Measurements from ENCODE around the gene GDPD3. TPM values are rescaled to one million over a fixed set of nuclear protein-coding genes. Genes with fewer than 3 reads are reported as not detected.

Gene GDPD3
- total RNA-seq, 1 donor from 2014 or later: 0.15 TPM

DNA sequence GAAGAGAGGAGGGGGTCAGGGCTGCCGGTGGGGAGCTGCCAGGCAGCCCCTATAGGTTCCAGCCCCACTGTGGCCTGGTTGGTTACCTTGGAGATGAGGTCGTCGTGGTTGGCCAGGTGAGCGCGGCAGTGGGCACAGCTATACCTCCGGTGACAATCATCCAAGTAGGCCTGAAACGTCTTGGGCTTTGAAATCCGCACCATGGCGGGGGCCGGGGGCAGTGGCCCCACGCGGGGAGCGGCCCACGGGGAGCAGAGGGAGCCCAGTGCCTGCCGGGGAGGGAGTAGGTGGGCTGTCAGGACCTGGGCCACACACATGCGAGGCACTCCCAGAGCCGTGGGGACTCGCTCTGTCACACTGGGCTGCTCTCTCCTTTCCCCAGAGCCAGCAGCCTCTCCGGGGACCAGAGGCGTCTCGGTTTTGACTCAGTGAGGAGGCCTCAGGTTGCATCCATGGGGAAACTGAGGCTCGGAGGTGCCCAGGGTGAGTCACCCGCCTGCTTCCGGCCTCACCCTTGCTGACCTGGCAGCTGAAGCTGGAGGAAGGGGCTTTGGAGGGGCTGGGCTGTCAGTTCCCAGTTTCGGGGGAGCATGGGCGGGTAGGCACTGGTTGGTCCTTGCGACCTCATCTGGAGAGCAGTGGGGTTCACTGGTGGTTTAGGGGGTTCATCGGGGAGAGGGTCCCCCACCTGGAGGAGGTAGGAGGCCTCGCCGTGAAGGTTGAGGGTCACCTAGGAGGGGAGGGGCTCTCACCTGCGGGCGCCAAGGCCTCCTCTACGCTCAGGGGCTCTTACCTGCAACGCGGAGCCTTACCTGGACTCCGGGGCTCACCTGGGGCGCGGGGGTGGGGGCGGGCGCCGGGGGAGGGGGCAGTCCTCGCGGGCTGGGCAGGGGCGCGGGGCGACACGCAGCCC lies 17.9 kb downstream of the GDPD3 start:
- DNase-seq (ENCODE audit: low read depth): no peak

GRCh38 chr16:30094541-30095165 lies 18.7 kb downstream of the GDPD3 start:
- DNase-seq (ENCODE audit: low read depth): no peak

DNA sequence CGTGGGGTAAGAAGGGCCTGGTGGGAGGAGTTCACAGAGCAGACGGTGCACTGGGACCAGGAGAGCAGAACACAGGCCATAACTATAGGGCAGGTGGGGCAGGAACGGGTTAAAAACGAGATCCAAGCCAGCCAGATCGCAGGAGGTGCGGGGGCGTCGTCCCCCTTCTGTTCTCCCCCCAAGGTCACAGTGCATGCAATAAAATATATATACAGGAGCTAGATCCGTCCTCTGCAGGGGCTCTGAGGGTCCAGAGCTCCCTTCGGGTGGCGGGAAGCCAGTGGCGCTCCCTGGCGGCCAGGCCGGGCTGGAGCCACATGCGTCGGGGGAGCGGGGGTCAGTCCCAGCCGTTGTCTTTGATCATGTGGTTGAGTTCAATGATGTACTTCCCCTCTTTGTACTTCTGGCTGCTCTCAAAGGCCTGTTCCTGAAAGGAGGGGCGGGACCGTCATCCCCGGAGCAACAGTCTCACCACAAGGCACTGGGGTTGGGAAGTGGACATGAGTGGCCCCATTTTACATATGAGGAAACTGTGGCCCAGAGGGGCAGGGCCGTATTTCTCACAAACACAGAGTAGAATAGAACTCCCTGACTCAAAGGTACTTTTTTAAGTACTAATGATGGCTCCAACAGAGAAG lies 20.8 kb downstream of the GDPD3 start:
- peak; percentile 55 for DNase-seq (ENCODE audit: low read depth)

DNA sequence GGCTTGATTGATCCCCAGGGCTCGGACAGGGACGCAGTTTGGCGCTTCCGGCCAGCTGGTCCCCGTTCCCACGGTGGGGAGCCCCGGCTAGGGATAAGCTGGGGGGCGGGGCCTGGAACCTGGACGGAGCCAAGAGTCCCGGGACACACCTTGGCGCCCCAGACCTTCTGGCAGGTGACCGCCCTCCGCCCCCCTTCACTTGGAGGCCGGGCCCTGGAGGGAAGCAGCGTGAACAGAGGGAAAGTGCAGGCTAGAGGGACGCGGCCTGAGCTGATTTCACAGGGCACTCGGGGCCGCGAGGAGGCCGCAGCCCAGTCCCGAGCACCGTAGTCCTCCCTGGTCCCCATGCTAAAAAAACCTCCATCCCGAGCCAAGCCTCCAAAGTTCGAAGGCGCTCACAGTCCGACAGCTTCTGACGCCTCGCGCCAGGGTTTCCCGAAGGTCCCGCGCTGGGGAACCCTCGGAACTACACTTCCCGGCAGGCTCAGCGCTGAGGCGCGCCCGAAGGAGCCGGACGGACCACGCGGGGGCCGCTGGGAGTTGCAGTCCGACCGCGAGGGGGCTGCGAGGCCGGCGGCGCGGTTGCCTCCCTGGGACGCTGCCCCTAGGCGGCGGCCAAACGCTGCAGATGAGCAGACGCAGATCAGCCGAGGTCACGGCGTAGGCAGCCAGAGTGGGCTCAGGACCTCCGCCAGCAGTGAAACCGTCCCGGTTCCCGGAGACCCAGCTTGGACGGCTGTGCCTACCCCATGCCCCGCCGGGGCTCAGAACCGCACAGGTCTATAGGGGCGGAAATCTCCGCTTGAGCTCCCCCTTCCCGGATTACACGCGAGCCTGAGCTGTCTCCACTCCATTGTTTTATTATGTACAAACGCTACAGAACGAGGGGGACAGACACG lies 21.6 kb downstream of the GDPD3 start, which contains the start of gene TBX6:
Gene TBX6 (minus strand): TSS at position 451 of the 899 bp plus-strand sequence. CDS start 731 bp downstream, outside the sequence.
- peak; percentile 53 for DNase-seq (ENCODE audit: low read depth)

GRCh38 chr16:30090610-30091331 lies 22.6 kb downstream of the GDPD3 start:
- DNase-seq (ENCODE audit: low read depth): no peak

DNA sequence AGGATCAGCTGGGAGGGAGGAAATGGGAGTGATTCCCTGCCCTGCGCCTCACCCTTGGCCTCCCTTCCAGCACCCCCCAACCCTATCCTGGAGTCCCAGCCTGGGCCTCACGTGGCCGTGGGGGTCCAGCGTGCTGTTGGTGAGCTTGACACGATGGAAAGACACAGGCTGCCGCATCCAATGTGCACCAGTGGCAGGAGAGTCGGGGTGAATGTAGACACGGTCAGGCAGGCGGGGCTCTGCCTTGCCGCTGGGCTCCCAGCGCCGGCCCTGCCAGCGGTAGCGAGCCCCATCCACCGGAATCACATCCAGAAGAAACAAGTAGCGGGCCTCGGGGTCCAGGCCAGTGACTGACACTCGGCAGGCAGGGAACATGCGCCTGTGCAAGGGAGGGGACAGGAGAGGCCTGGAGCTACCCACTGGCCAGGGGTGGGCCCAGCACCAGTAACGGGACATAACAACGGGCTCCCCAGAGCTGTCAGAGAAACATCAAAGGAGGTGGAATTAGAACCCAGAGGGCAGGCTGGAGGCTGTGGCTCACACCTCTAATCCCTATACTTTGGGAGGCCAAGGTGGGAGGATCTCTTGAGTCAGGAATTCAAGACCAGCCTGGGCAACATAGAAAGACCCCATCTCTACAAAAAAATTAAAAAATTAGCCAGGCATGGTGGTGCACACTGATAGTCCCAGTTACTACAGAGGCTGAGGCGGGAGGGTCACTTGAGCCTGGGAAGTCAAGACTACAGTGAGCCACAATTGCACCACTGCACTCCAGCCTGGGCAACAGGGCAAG lies 24.3 kb downstream of the GDPD3 start:
- DNase-seq (ENCODE audit: low read depth): no peak

- no peak for DNase-seq (ENCODE audit: low read depth)
These were observed 25.0 kb downstream of the GDPD3 start for GRCh38 chr16:30088237-30088831.

DNA sequence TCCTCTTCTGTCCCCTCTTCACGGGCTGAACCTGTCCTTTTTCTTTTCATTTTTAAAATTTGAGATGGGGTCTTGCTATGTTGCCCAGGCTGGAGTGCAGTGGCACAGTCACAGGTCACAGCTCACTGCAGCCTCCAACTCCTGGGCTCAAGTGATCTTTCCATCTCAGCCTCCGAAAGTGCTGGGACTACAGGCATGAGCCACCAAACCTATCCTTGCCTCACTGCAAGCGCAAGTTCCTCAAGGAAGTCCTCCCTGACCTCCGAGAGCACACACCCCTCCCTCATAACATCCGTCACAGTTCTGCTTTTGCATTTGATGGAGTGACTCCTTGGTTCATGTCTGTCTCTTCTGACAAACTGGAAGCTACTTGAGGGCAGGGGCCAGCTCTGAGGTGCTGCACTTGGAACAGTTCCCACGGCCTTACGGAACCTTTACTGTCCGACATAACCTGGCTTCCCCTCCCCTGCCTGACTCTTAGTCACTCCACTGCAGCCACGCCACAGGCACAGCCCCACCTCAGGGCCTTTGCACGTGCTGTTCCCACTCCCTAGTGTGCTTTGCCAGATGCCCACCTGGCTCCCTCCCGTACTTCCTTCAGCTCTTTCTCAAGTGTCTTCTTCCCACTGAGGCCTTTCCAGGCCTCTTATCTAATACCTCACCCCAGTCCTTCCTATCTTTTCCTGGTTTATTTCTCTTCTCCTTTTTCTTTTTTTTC lies 26.0 kb downstream of the GDPD3 start:
- no peak for DNase-seq (ENCODE audit: low read depth)

DNA sequence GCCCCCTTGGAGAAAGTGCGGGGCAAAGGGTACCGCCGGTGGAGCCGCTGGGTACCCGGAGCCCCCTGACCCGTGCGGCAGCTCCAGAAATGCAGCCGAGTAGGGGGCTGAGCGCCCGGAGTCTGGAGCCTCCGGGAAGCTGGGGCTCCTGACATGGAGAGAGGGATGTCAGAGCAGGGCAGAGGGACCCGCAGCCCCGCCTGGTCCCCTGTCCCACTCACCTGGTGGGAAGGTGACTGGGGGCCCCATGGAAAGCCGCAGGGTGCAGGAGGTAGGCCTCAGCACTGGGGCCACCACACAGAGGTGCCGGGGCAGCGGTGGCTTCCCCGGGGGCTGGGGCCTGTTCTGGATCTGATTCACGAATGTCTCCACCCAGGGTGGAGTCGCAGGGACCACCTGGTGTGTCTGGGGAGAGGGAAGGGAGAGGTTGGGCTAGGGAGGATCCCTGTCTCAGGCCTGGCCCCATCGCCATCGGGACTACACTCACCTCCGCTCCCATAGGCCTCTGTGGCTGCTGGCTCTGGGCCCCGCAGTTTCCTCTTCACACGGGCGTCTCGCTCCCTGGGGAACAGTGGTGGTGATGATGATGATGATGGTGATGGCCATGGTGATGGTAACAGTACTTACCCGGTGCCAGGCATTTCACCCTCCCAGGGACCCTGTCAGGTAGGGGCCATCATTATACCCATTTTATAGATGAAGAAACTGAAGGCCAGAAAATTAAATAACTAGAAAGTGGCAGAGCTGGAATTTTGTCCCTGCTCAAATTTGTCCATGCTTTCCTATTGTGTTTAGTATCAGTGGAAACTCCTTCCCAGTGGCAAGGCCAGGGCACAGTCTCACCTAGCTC lies 26.8 kb downstream of the GDPD3 start:
- DNase-seq (ENCODE audit: low read depth): no peak

- DNase-seq (ENCODE audit: low read depth): no peak
These were observed 27.5 kb downstream of the GDPD3 start for GRCh38 chr16:30085820-30086219.

- DNase-seq (ENCODE audit: low read depth): no peak
These were observed 28.1 kb downstream of the GDPD3 start for GRCh38 chr16:30085247-30085646.

GRCh38 chr16:30084816-30085159 lies 28.5 kb downstream of the GDPD3 start:
- DNase-seq (ENCODE audit: low read depth): no peak

- no peak for DNase-seq (ENCODE audit: low read depth)
These were observed 29.1 kb downstream of the GDPD3 start for GRCh38 chr16:30084096-30084815.

DNA sequence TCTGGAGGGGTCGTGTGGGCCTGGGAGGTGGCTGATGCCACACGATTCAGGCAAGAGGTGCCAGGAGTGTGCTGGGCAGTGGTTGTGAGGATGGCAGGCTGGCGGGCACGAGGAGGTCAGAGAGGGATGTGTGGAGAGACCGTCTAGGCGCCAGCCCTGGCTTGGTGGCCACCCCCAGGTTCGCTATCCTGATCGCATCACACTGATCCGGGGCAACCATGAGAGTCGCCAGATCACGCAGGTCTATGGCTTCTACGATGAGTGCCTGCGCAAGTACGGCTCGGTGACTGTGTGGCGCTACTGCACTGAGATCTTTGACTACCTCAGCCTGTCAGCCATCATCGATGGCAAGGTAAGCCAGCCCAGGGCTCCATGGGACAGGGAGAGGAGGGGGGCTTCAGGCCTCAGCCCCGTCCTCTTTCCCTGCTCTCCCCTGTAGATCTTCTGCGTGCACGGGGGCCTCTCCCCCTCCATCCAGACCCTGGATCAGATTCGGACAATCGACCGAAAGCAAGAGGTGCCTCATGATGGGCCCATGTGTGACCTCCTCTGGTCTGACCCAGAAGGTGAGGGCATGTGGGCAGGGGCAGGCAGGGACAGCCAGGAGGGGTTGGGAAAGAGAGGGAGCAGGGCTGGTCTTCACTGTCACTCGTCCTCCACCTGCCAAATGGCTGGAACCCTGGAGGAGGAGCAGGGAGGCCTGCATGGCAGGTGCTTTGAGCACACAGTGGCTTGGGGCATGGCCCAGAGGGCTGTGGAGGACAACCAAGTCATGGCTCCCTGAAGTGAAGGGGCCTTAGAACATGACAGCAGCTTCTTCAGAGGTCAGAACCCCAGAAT lies 29.9 kb downstream of the GDPD3 start:
- DNase-seq (ENCODE audit: low read depth): no peak

DNA sequence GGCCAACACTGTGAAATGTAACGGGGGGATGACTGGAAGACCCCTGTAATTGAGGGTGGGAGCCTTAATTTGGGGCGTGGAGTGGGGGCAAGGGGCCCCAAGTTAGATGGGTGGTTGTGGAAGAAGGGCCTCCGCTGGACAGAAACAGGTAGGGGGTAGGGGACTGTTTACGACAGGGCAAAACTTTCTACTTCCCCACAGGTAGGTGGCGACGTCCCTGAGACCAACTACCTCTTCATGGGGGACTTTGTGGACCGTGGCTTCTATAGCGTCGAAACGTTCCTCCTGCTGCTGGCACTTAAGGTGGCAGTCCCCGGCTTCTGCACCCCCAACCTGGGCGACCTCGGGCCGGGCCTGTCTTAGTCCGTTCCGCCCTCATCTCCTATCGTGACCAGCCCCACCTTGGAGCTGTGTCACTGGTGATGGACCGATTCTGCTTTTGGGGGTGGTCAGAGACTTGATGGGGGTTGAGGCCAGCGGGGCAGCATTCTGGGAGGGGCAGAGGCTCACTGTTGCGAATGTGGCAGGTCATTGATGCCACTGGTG lies 30.7 kb downstream of the GDPD3 start:
- no peak for DNase-seq (ENCODE audit: low read depth)

DNA sequence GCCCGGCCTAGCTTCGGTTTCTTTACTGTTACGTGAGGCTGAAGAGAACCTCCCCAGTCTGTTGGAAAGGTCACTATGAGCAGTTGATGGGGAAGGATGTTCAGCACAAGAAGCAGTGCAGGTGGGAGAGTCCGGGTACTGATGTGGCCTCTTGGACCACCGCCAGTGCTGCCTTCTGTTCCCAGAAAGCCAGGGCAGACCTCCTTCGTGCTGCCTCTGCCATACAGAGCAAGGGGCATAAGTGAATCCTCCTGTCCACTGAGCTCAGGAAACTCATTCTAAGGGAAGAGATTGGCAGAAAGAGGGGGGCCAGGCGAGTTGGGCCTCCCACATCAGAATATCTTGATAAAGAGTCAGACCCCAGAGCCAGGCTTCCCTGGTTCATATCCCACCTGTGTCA lies 33.9 kb downstream of the GDPD3 start:
- DNase-seq (ENCODE audit: low read depth): no peak

All from renal cortical epithelial cell (primary cell).